HCT116 (cell line): Measurements from ENCODE around the gene WASHC3. TPM values are rescaled to one million over a fixed set of nuclear protein-coding genes. Genes with fewer than 3 reads are reported as not detected.

Experiments used
- ATAC-seq: fragments of 200-7000 bp; cut with Tn5 transposase; 2 replicates; pipeline ENCODE4 v1.9.1; 2020; ENCODE audit warnings: mild to moderate bottlenecking, moderate library complexity
- BruUV-seq: library from RNA; stranded (reverse); fragments of 400-500 nt; replicated peaks from 2 replicates; lab custom pipeline; 2021; lab: Mats Ljungman, UMichigan
- CTCF ChIA-PET: fragments of 300-600 bp; sonication (Branson Sonifier 250); formaldehyde crosslinking; loops from one replicate; lab custom pipeline; 2021; ENCODE audit warnings: antibody characterized with exemption; lab: Charles Lee
- POLR2A ChIA-PET: fragments of 300-600, 350-600 bp; sonication (Branson Sonifier 250); formaldehyde crosslinking; loops from one replicate; lab custom pipeline; 2021; ENCODE audit warnings: antibody characterized with exemption; lab: Charles Lee
- RAD21 ChIA-PET, 2 experiments: fragments of 300-600 bp; sonication (Branson Sonifier 250); formaldehyde crosslinking; loops; one replicate each; lab custom pipeline; 2023; ENCODE audit warnings: low total read pairs in 2 of 2; ENCODE audit not compliant: uncharacterized antibody in 2 of 2, unreplicated experiment in 2 of 2, low non-redundant PET in 1 of 2; lab: Charles Lee
- DNase-seq: peaks from one replicate; pipeline ENCODE4 v3.0.0-alpha.2; 2010; ENCODE audit warnings: low read depth, low spot score
- H2AFZ ChIP-seq: fragments of 200-600 bp; shearing (Covaris generic), sonication (generic); 2 replicates; pipeline ENCODE4 v1.6.1; 2017; ENCODE audit warnings: low read depth, mixed run types, mixed read lengths, antibody characterized with exemption, low read length; ENCODE audit not compliant: poor library complexity, severe bottlenecking
- H3K27ac ChIP-seq: 2 replicates; pipeline ENCODE4 v1.5.1; 2012; ENCODE audit warnings: low read depth, low read length
- H3K27me3 ChIP-seq: fragments of 200-600 bp; sonication (generic); 2 replicates; pipeline ENCODE4 v1.6.1; 2016; ENCODE audit warnings: mixed run types, low read length, mixed read lengths; ENCODE audit not compliant: insufficient read depth
- H3K36me3 ChIP-seq, 2 experiments: fragments of 200-500 bp in 1 of 2; fragments of 200-600 bp in 1 of 2; sonication (Bioruptor generic) in 1 of 2; sonication (generic) in 1 of 2; 2 replicates each; pipeline versions ENCODE4 v1.5.1 to v1.6.1; 2014 to 2016; ENCODE audit warnings: low read length in 2 of 2, inconsistent platforms in 1 of 2, mixed read lengths in 1 of 2, mixed run types in 1 of 2; ENCODE audit not compliant: insufficient read depth in 2 of 2, control insufficient read depth in 1 of 2
- H3K4me1 ChIP-seq, 2 experiments: fragments of 200-600 bp in 1 of 2; sonication (generic) in 1 of 2; 2 replicates each; pipeline versions ENCODE4 v1.5.1 to v1.6.1; 2012 to 2017; ENCODE audit warnings: low read length in 2 of 2, inconsistent platforms in 1 of 2, mild to moderate bottlenecking in 1 of 2, mixed read lengths in 1 of 2, mixed run types in 1 of 2, moderate library complexity in 1 of 2; ENCODE audit not compliant: insufficient read depth in 2 of 2, control insufficient read depth in 1 of 2
- H3K4me2 ChIP-seq: fragments of 200-600 bp; sonication (generic); 2 replicates; pipeline ENCODE4 v1.6.1; 2017; ENCODE audit warnings: mixed run types, low read length, mixed read lengths
- H3K4me3 ChIP-seq, 2 experiments: fragments of 200-600 bp in 1 of 2; sonication (generic) in 1 of 2; replicated peaks in 1 of 2; 2 replicates each; pipeline ENCODE4 v1.5.1; 2011 to 2016; ENCODE audit warnings: low read length in 2 of 2, control low read depth in 1 of 2, low read depth in 1 of 2, mild to moderate bottlenecking in 1 of 2, mixed read lengths in 1 of 2, mixed run types in 1 of 2
- H3K79me2 ChIP-seq: fragments of 200-600 bp; sonication (generic); 2 replicates; pipeline ENCODE4 v1.6.1; 2017; ENCODE audit warnings: mild to moderate bottlenecking, mixed run types, low read length, moderate library complexity, mixed read lengths; ENCODE audit not compliant: insufficient read depth
- H3K9ac ChIP-seq: fragments of 200-600 bp; sonication (generic); 2 replicates; pipeline ENCODE4 v1.6.1; 2016; ENCODE audit warnings: low read length, mixed read lengths
- H3K9me2 ChIP-seq: fragments of 200-600 bp; sonication (generic), shearing (Covaris generic); 2 replicates; pipeline ENCODE4 v1.6.1; 2017; ENCODE audit warnings: mixed run types, mild to moderate bottlenecking, moderate library complexity; ENCODE audit not compliant: insufficient read depth
- H3K9me3 ChIP-seq, 2 experiments: fragments of 200-500 bp in 1 of 2; fragments of 200-600 bp in 1 of 2; sonication (Bioruptor generic) in 1 of 2; sonication (generic) in 1 of 2; 2 replicates each; pipeline ENCODE4 v1.6.1; 2014 to 2017; ENCODE audit warnings: low read length in 2 of 2, mixed read lengths in 2 of 2, inconsistent platforms in 1 of 2, low read depth in 1 of 2, mild to moderate bottlenecking in 1 of 2, mixed run types in 1 of 2, moderate library complexity in 1 of 2; ENCODE audit not compliant: control insufficient read depth in 1 of 2, insufficient read depth in 1 of 2
- H4K20me1 ChIP-seq: fragments of 200-600 bp; sonication (generic), shearing (Covaris generic); 2 replicates; pipeline ENCODE4 v1.6.1; 2017; ENCODE audit warnings: mixed run types, mild to moderate bottlenecking, moderate library complexity; ENCODE audit not compliant: insufficient read depth
- CTCF ChIP-seq, 3 experiments: fragments of 200-600 bp in 1 of 3; sonication (generic) in 1 of 3; IDR thresholded peaks in 2 of 3; conservative IDR thresholded peaks in 1 of 3; 2 replicates each; pipeline ENCODE4 v1.5.1; 2012 to 2017; ENCODE audit warnings: low read depth in 2 of 3, low read length in 2 of 3, antibody characterized with exemption in 1 of 3, borderline replicate concordance in 1 of 3, control low read depth in 1 of 3, mild to moderate bottlenecking in 1 of 3, mixed read lengths in 1 of 3, mixed run types in 1 of 3, moderate library complexity in 1 of 3; ENCODE audit not compliant: insufficient read depth in 1 of 3
- EZH2phosphoT487 ChIP-seq: fragments of 200-600 bp; IDR thresholded peaks from 2 replicates; pipeline ENCODE4 v1.6.1; 2018; ENCODE audit warnings: antibody characterized with exemption, borderline replicate concordance
- intact Hi-C: fragments of 100-400 bp; cut with micrococcal nuclease; formaldehyde crosslinking; loops from 2 replicates; pipeline ENCODE4 v1.10.0; 2022
- total RNA-seq: library from RNA; stranded (reverse); gene quantifications from one replicate; pipeline ENCODE4 v1.2.1, GENCODE V29; 2021; ENCODE audit not compliant: unreplicated experiment
- TF ChIP-seq, protein P1 (sequence below): IDR thresholded peaks from 2 replicates; pipeline ENCODE4 v1.6.1; 2012

WASHC3 gene
- total RNA-seq, 1 experiment from 2014 or later: 15.6 TPM

DNA sequence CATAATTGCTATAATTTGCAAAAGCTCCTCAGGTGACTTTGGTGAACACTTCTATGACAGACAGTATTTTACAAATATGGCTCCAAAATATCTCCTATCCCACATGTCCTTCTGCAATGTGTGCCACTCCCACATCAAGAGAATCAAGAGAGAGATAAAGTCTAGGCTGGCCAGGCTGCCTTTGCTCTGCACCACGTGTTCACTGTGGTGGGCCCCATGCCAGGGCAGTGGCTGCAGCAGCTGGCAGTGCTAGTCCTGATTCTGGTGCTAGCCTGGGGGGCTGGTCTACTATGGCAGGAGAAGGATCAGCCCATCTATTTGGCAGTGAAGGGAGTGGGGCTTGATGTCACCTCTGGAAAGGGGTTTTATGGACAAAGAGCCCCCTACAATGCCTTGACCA is 98.1 kb downstream of the WASHC3 start:
- no peaks in the 10 kb centered on the region for H3K4me1 ChIP-seq
- ChIA-PET RAD21 (no interaction called here), POLR2A (no interaction called here), CTCF (no interaction called here)
- DNase-seq (no peak), ATAC-seq (no peak)
- H3K9me2 ChIP-seq: no peaks in the 10 kb centered on the region
- no peaks in the 10 kb centered on the region for H4K20me1 ChIP-seq
- H3K36me3 ChIP-seq: no peaks in the 10 kb centered on the region
- H3K79me2 ChIP-seq: no peaks in the 10 kb centered on the region
- no peak overlapping the region for H3K9ac ChIP-seq
- H3K27ac ChIP-seq: no peak overlapping the region
- TF ChIP-seq CTCF (IDR thresholded peaks at IDR 0.05 in 2 of 3, conservative IDR thresholded peaks at IDR 0.05 in 1 of 3; ENCODE audit: borderline replicate concordance in 1 of 3, insufficient read depth in 1 of 3, low read depth in 2 of 3, low read length in 2 of 3) (no peak), EZH2phosphoT487 (no peak)
- TF ChIP-seq, protein P1, sequence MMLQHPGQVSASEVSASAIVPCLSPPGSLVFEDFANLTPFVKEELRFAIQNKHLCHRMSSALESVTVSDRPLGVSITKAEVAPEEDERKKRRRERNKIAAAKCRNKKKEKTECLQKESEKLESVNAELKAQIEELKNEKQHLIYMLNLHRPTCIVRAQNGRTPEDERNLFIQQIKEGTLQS: no peak
- no TSS peak for BruUV-seq
- H3K9me3 ChIP-seq: no peaks in the 10 kb centered on the region
- no peak overlapping the region for H2AFZ ChIP-seq
- no peak overlapping the region for H3K4me3 ChIP-seq
- intact Hi-C loops: no loop called here
- H3K4me2 ChIP-seq: no peak overlapping the region
- no peaks in the 10 kb centered on the region for H3K27me3 ChIP-seq

Other genes starting within 250 kb of the WASHC3 start
- gene GNPTAB, start 231.0 kb downstream of the WASHC3 start, total RNA-seq: 41.4 TPM
- gene DRAM1, start 184.4 kb downstream of the WASHC3 start, total RNA-seq: 20.3 TPM
- 77.5 TPM for gene NUP37, start 58.1 kb upstream of the WASHC3 start, total RNA-seq
- gene PARPBP, start 58.2 kb upstream of the WASHC3 start, total RNA-seq: 23.5 TPM
- gene PMCH, start 135.8 kb upstream of the WASHC3 start, total RNA-seq: not detected